HepG2 (cell line): ENCODE measurements around the gene LRRC8D. TPM values are rescaled to one million over a fixed set of nuclear protein-coding genes. Genes with fewer than 3 reads are reported as not detected.

Experiments
- ATAC-seq: fragments of 200-7000 bp; cut with Tn5 transposase; 3 replicates; pipeline ENCODE4 v1.9.1; 2020; ENCODE audit warnings: mild to moderate bottlenecking, moderate library complexity
- BruUV-seq: library from RNA; stranded (reverse); fragments of 400-500 nt; replicated peaks from 2 replicates; lab custom pipeline; 2021; lab: Mats Ljungman, UMichigan
- CTCF ChIA-PET: fragments of 300-600 bp; formaldehyde crosslinking; extraction: SDS; loops from one replicate; lab custom pipeline; 2021; ENCODE audit warnings: low total read pairs, inconsistent platforms, low intra/inter-chr PET ratio; lab: Yijun Ruan, JAX
- POLR2A ChIA-PET: fragments of 350-600 bp; sonication (Branson Sonifier 250); formaldehyde crosslinking; loops from one replicate; lab custom pipeline; 2020; ENCODE audit warnings: antibody characterized with exemption, inconsistent platforms; lab: Yijun Ruan, JAX
- DNase-seq: peaks from one replicate; pipeline ENCODE4 v3.0.0-alpha.2; 2015; ENCODE audit warnings: low spot score
- FAIRE-seq: peaks from 3 replicates; lab custom pipeline; 2011; peaks lifted over from hg19 to GRCh38; lab: Jason Lieb, UNC
- H2AFZ ChIP-seq: one replicate; pipeline ENCODE4 v1.6.1; 2011; ENCODE audit warnings: low read length, inconsistent platforms
- H3K27ac ChIP-seq: fragments of 300-600 bp; 3 replicates; pipeline ENCODE4 v1.8.0; 2011; ENCODE audit warnings: mixed run types, mild to moderate bottlenecking, mixed read lengths, low read length, inconsistent platforms; ENCODE audit not compliant: insufficient read depth; ENCODE audit errors: extremely low read length
- H3K27me3 ChIP-seq, 2 experiments: fragments of 200-600 bp in 1 of 2; 2 replicates in 1 of 2; 3 replicates in 1 of 2; pipeline versions ENCODE4 v1.6.0 to v1.8.0; 2011; ENCODE audit warnings: low read length in 2 of 2, mild to moderate bottlenecking in 2 of 2, moderate library complexity in 2 of 2, inconsistent platforms in 1 of 2; ENCODE audit not compliant: insufficient read depth in 2 of 2, control insufficient read depth in 1 of 2
- H3K36me3 ChIP-seq, 2 experiments: fragments of 200-600 bp in 1 of 2; replicated peaks in 1 of 2; 2 replicates in 1 of 2; 3 replicates in 1 of 2; pipeline versions ENCODE4 v1.5.1 to v1.8.0; 2011; ENCODE audit warnings: low read length in 2 of 2, inconsistent platforms in 1 of 2; ENCODE audit not compliant: insufficient read depth in 2 of 2, control insufficient read depth in 1 of 2
- H3K4me1 ChIP-seq: 2 replicates; pipeline ENCODE4 v1.5.1; 2012; ENCODE audit warnings: low read length, inconsistent platforms; ENCODE audit not compliant: insufficient read depth
- H3K4me2 ChIP-seq: 2 replicates; pipeline ENCODE4 v1.6.0; 2011; ENCODE audit warnings: low read depth, low read length, inconsistent platforms
- H3K4me3 ChIP-seq, 3 experiments: fragments of 200-600 bp in 1 of 3; sonication (generic), shearing (Covaris generic) in 1 of 3; replicated peaks in 1 of 3; 2 replicates each; pipeline ENCODE4 v1.5.1; 2011 to 2016; ENCODE audit warnings: low read length in 3 of 3, inconsistent platforms in 2 of 3, low read depth in 2 of 3, mild to moderate bottlenecking in 2 of 3, control low read depth in 1 of 3, mixed read lengths in 1 of 3; ENCODE audit not compliant: insufficient read depth in 1 of 3
- H3K79me2 ChIP-seq: one replicate; pipeline ENCODE4 v1.6.1; 2011; ENCODE audit warnings: low read length, inconsistent platforms; ENCODE audit not compliant: insufficient read depth
- H3K9ac ChIP-seq: 2 replicates; pipeline ENCODE4 v1.6.0; 2011; ENCODE audit warnings: mild to moderate bottlenecking, low read depth, low read length, inconsistent platforms; ENCODE audit not compliant: insufficient read depth
- H3K9me3 ChIP-seq: 2 replicates; pipeline ENCODE4 v1.5.1; 2012; ENCODE audit warnings: mild to moderate bottlenecking, low read length
- H4K20me1 ChIP-seq: 2 replicates; pipeline ENCODE4 v1.6.0; 2011; ENCODE audit warnings: inconsistent platforms, mild to moderate bottlenecking, low read length, moderate library complexity; ENCODE audit not compliant: insufficient read depth
- FOSL2 ChIP-seq: sonication (generic); formaldehyde crosslinking; IDR thresholded peaks from 2 replicates; pipeline ENCODE4 v1.4.0; 2020; ENCODE audit warnings: missing genetic modification reagents
- PHF21A ChIP-seq: sonication (generic); formaldehyde crosslinking; IDR thresholded peaks from 2 replicates; pipeline ENCODE4 v1.5.0; 2020; ENCODE audit warnings: mild to moderate bottlenecking, missing genetic modification reagents
- SMC3 ChIP-seq: IDR thresholded peaks from 2 replicates; pipeline ENCODE4 v1.6.1; 2011; ENCODE audit warnings: low read length, improper control_type of control experiment
- SP5 ChIP-seq: IDR thresholded peaks from 2 replicates; pipeline ENCODE4 v1.6.1; 2016; ENCODE audit warnings: low read depth, borderline replicate concordance
- WGBS: methylation state at CpG from one replicate; pipeline ENCODE4 v1.1.6; 2017; ENCODE audit warnings: low lambda C conversion rate; 5-methylcytosine and 5-hydroxymethylcytosine counted together
- in situ Hi-C: cut with HindIII; loops from 2 replicates; pipeline ENCODE4 v1.10.0; 2017; ENCODE audit warnings: low pct_unique_long_range_greater_than_20kb; ENCODE audit not compliant: extremely low pct_ligation_motif_present
- intact Hi-C: fragments of 100-400 bp; cut with micrococcal nuclease; formaldehyde crosslinking; loops from one replicate; pipeline ENCODE4 v1.10.0; 2022; ENCODE audit not compliant: unreplicated experiment
- polyA plus RNA-seq, 8 experiments: library from polyadenylated mRNA; depleted of rRNA in 3 of 8; stranded (reverse) in 7 of 8; unstranded in 1 of 8; fragments of >200 nt; fragmentation: Illumina TruSeq in 4 of 8; extraction: Trizol in 4 of 8; gene quantifications; 2 replicates each; pipeline versions ENCODE4 v1.2.1 to v1.2.3, GENCODE V29; 2011 to 2016; ENCODE audit warnings: low read depth in 4 of 8, missing spikeins in 1 of 8, mixed read lengths in 1 of 8; ENCODE audit not compliant: insufficient read depth in 1 of 8
- total RNA-seq, 5 experiments: library from RNA; depleted of rRNA; stranded (reverse); fragments of >200 nt; fragmentation: Illumina TruSeq; extraction: Trizol; gene quantifications; 2 replicates each; pipeline ENCODE4 v1.2.3, GENCODE V29; 2016; ENCODE audit warnings: low read depth in 1 of 5

The LRRC8D gene
- total and polyA plus RNA-seq, 2 of the 13 experiments (the other 11 are each of a cell fraction or from before 2014, with no cell fraction given), result 29.9 to 45.5 TPM

DNA sequence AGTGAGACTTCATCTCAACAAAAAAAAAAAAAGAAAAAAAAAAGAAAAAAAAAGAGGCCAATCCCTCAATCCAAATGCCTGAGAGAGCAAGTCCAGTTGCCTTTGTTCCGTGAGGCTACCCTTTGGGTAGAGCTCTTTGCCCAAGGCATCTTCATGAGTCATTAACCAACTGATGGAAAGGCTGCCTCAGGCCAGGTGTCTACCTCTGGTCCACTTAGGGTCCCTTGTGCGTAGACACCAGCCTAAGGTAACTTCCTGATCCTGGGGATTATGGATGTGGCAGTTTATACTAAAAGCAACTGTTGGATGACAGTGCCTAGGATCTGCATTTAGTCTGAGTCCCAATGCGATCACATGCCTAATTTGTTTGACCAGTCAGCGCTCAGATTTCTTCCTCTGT is 153.4 kb downstream of the LRRC8D start:
- Histone ChIP-seq H3K9ac (no peak overlapping the region), H3K27me3 (no peaks in the 10 kb centered on the region; a peak in 1 of 5 replicates), H3K79me2 (no peaks in the 10 kb centered on the region), H3K4me1 (peaks cover 11% of the 10 kb centered on the region), H3K4me3 (no peak overlapping the region), H3K4me2 (no peak overlapping the region), H3K27ac (no peak overlapping the region), H2AFZ (no peak overlapping the region), H3K36me3 (no peaks in the 10 kb centered on the region), H3K9me3 (no peaks in the 10 kb centered on the region), H4K20me1 (no peaks in the 10 kb centered on the region)
- no TSS peak for BruUV-seq
- TF ChIP-seq SMC3, result no peak
- ATAC-seq, result no peak
- WGBS, result 72% methylated on average over 4 of the region's 4 CpGs
- ChIA-PET POLR2A (no interaction called here), CTCF (no interaction called here)
- FAIRE-seq, result no peak
- DNase-seq, result no peak
- intact Hi-C loops (no loop called here), in situ Hi-C loops (no loop called here)

DNA sequence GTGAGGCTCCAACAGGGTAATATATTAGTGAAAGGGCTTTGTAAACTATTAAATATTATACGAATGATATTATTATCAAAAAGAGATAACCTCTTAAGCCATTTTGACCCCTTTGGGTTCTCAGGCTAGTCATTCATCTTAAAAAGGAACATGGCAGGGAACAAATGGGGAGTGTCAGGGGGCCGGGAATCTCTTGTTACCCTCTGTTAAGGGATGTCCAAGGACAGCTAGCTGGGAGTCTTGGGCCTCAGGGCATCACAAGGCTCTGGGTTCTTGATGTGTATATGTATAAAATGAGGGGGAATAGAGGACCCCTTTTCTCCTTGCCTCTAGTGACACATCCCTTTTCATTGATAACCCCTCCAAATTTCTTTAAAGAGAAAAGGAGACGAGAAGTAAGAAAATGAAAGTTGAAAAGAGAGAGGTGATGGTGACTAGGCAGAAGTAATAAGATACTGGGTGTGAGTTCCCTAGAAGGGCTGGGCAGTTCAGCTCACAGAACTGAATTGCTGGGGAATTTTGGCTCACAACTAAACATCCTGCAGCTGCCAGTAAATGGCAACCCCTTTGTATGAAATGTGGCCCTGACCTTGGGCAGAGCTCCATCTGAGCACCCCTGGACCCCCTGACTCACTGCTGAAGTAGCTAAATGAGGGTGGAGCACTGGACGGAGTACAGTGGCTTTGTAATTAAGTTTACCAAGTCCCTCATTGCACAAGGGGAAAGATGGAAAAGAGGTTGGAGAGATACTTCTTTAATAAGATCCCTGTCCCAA is 154.1 kb downstream of the LRRC8D start:
- WGBS, result 32% methylated on average over 4 of the region's 4 CpGs
- POLR2A ChIA-PET, result no interaction called here

More for the DNA sequence above, 154.1 kb downstream of the LRRC8D start:
- TF ChIP-seq SP5 (0 out of 2 replicates have a peak, but pooled peaks have one; percentile 15), PHF21A (CRISPR knock-in tag) (no peak), FOSL2 (peak; percentile 60; the same call in 1 of the 2 replicates)
- TF ChIP-seq, all 625 proteins: peak for 2
- DNase-seq (peak; percentile 28), FAIRE-seq (no peak), ATAC-seq (peak; percentile 41; the same call in 2 of the 3 replicates)
- H3K27me3 ChIP-seq, result no peaks in the 10 kb centered on the region; a peak in 1 of 5 replicates
- in situ Hi-C loops, result no loop called here
- peaks cover 11% of the 10 kb centered on the region for H3K4me1 ChIP-seq
- H4K20me1 ChIP-seq, result no peaks in the 10 kb centered on the region
- H3K9ac ChIP-seq, result no peak overlapping the region
- no peaks in the 10 kb centered on the region for H3K9me3 ChIP-seq
- H3K79me2 ChIP-seq, result no peaks in the 10 kb centered on the region
- H3K27ac ChIP-seq, result no peak overlapping the region
- H3K4me3 ChIP-seq, result no peak overlapping the region
- H3K36me3 ChIP-seq, result no peaks in the 10 kb centered on the region
- H2AFZ ChIP-seq, result no peak overlapping the region
- CTCF ChIA-PET, result no interaction called here
- no TSS peak for BruUV-seq
- intact Hi-C loops, result no loop called here
- peak overlapping the region; percentile 24; the same call in 1 of the 2 replicates for H3K4me2 ChIP-seq
